GM18867 (cell line): Measurements from ENCODE around the gene G0S2.

ENCODE experiments used
- ATAC-seq: cut with Tn5 transposase; IDR thresholded peaks from one replicate; pipeline ENCODE4 v1.9.1; 2021; ENCODE audit warnings: mild to moderate bottlenecking, moderate library complexity; ENCODE audit not compliant: unreplicated experiment

Gene G0S2, protein sequence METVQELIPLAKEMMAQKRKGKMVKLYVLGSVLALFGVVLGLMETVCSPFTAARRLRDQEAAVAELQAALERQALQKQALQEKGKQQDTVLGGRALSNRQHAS

DNA sequence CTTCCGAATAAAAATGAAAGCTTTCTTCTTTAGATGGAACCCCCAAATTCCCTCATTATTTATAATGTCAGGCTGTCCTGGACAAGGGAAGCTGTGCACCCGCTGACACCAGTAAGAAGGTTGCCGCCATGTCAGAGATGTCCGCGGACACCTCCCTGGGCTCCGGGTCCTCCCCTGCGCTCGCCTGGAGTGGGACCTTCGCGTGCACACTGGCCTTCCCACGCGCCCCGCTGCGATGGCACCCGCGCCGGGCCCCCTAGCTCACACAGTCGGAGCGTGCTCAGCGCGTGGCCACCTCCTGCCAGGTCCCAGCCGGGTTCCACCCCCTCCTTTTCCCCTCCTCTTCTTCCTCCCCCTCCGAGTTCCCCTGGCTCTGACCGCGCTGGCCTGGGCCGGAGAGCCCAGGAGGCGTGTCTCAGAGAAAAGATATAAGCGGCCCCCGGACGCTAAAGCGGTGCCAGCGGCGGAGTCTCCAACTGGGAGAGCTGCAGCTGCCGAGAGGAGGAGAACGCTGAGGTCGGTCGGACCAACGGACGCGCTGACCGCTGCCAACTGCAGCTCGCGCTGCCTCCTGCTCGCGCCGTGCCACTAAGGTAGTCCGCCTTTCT lies at the start of gene G0S2:
TSS of gene G0S2 (plus strand) at position 456 of the 608 bp plus-strand sequence. CDS start 273 bp downstream, outside the sequence.
- ATAC-seq: no peak

DNA sequence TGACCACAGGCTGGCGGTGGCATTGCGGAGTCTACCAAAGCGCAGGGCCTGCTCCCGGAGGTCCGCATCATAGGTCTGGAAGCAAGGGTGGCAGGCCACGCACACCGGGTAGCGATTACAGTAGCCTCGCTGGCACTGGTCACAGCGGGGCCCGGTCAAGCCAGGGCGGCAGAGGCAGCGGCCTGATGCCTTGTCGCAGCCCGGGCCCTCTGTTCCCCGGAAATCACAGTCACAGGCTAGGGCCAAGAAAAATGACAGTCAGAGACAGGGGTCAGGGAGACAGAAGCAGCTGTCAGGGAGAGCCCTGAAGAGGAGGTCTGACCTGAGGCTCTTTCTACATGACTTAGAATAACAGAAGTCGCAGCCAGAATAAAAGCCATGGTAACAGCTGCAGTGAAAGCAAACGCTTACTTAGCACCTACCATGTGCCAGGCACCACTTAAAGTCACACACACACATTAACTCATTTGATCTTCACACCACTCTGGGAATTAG lies 49.4 kb upstream of the G0S2 start:
- no peak for ATAC-seq

DNA sequence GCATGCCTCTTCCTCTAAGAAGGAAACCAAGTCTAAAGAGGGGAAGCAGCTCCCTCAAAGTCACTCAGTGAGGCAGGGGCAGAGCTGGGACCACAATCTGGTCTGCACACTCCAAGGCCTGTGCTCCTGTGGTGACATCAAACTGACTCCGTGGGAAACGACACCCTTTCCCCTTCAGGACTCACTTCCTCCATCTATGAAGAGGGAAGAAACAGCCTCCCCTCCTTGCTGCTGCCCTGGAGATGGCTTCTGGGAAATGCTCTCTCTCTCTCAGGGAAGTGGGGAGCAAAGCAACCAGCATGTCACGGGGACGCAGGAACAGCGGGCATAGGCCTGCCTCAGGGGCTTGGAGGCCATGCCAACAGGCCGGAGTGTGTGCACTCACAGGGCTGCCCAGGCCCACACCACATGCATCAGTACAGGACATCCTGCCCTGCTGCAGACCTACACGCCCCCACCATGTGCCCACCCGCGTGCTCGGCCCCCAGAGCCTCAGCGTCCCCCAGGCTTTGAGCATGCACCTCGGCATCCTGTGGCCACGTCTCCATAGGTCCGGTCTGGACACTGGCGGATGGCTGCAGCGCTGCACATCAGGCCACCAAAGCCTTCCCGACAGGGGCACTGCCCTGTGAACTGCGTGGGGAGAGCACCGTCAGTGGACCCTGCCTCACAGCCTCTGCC lies 48.7 kb upstream of the G0S2 start:
- no peak for ATAC-seq

DNA sequence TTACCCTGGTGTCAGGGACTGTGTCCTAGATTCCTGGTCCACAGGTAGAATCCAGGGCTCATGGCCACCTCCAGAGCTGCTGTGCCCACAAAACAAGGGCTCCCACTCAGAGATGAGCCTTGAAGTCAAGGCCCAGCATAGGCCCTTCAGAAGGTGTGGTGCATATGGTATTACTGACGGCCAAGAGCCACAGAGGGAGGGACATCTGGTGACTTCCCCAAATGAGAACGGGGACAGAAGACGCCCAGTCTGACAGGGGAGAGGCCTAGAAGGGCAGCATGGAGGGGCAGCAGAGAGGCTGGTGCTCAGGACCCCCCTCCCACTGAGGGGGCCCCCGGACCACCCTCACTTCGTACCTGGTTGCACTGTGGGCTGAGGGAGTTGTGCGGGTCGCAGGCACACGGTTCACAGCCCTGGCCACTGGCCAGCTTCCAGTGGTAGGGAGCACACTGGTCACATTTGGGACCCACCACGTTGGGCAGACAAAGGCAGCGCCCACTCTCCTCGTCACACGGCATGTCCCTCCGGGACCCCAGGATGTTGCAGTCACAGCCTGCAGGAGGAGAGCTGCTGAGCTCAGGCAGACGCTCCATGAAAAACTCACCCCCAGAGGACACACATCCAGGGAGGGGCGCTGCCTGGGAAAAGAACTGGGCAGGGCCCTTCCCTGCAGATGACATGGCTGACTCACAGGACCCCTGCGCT lies 48.0 kb upstream of the G0S2 start:
- ATAC-seq: peak; percentile 19

DNA sequence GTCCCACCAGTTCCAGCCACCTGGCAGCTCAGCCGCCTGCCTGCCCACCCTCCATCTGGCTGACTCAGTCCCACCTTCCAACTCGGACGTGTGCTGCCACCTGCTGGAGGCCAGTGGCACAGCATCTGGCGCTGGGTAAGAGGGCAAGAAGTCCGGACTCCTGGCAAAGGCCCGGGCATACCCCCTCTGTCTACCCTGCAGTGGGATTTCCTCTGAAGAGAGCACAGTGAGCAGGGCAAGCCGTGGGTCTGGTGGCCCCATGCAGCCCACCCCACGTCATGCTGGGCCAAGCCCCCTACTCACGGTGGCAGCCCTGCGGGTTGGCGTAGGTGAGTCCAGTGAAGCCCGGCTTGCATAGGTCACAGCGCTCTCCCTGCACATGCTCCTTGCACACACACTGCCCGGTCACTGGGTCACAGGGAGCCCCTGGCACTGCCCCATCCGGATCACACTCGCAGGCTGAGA lies 47.4 kb upstream of the G0S2 start:
- peak; percentile 86 for ATAC-seq

DNA sequence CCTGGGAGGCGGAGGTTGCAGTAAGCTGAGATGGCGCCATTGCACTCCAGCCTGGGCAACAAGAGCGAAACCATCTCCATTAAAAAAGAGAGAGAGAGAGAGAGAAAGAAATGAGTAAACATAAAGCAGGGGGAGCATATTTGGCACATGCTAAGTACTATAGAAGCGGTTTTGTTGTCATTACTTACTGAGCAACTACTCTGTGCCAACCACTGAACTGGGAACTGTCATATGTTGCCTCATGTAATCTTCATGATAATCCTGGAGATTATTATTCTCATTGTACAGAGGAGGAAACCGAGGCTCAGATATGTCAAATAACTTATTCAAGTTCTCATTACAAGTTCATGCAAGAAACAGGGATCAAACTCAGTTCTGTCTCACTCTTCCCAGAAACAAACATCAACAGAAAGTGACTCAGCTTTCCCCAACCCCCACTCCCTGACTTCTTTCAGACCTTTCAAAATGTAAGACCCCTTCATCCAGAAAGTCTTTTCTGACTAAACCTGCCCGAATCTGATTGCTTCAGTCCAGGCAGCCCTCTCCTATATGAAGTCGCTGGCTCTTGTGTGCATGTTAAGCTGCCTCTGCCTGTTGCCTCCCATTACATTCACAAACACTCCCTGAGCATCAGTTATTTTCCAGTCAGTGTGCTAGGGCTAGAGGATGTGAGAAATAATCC lies 46.5 kb upstream of the G0S2 start:
- no peak for ATAC-seq

DNA sequence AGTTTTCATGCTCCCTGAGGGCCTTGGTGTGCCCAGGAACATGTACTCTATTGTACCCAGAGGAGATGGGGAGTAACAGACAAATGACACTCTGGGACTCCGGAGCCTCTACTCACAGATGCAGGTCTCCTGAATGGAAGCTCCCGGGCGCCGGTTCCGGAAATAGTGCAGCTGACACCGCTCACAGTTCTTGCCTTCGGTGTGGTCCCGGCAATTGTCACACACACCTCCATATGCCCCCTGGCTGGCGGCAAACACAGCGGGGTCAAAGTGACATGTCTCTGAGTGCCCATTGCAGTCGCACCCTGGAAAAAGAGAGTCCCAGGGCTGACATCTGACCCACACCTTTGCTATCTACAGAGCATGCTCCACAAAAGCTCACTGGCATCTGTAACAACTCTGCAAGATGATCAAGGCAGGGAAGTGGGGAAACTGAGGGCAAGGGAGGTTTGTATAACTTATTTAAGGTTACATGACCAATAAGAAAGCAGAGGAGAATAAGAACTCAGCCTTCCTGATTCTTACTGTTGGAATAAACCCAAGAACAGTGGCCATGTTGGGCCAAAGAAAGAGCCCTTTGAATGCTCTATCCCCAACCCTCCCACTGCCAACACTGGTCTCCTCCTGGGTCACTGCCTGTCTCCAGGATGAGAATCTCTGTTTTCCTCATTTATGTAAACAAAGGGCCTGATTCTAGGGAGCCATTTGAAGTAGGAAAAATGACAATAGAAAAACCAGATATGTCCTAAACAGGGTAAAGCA lies 45.4 kb upstream of the G0S2 start:
- ATAC-seq: no peak

DNA sequence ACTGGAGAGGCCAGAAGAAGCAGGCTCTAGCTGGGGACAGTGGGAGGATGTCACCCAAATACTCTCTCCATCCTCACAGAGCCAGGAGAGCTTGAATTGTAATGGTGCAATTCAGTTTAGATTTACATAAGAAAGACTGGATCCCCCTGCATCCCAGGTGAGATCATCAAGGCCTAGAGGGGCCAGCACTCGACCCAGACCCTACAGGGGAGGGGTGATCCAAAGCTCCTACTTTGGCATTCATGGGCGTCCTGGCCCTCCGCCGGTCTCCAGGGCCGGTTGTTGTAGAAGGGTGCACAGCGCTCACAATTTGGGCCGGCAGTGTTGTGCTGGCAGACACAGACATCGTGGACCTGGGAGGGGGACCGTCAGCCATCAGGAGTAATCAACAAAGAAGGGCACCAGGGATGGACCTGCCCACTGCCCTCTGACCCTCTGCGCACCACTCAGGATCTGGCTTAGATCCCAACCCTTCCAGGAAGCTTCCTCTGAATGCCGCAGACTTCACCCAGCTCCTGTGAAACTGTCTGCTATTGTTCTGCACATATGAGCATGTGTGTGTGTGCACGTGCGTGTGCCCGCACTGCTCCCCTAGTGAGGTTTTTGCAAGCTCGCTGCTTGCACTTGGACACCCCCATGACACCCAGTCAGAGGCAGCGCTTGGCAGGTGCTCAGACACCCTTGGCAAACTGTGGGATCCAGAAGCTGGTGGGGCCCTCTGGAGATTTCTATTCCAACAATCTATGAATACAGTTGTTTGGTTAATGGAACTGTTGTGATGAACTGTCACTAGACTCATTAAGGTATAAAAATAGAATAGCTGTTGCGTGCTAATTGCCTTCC lies 44.6 kb upstream of the G0S2 start:
- ATAC-seq: no peak

DNA sequence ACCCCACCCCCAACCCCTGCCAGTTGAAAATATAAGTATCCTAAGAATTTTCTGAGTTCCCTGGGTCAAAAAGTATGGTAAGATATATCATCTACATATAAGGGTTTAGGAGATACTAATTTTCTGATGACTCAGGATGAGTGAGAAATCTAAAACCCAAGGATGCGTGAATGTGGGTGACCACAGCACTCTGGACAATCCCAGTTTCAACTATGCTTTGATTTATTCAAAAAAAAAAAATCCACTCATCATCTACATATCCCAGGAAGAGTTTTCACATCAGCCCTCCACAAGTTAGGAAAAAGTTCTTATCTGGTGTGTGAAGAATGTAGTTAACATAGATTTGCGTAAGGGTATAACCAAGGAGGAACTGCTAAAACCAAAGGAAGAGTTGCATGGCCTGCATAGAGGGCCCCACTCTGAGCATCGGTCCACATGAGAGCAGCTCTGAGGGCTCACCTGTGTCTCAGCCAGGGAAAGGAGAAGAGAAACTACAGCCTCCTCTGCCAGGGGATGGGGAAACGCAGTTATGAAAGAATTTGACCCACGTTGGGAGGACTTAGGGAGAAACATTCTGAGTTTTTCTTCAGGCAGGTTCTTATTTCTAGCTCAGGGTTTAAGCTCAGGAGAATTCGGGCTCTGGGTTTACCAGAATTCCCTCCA lies 41.7 kb upstream of the G0S2 start:
- no peak for ATAC-seq

DNA sequence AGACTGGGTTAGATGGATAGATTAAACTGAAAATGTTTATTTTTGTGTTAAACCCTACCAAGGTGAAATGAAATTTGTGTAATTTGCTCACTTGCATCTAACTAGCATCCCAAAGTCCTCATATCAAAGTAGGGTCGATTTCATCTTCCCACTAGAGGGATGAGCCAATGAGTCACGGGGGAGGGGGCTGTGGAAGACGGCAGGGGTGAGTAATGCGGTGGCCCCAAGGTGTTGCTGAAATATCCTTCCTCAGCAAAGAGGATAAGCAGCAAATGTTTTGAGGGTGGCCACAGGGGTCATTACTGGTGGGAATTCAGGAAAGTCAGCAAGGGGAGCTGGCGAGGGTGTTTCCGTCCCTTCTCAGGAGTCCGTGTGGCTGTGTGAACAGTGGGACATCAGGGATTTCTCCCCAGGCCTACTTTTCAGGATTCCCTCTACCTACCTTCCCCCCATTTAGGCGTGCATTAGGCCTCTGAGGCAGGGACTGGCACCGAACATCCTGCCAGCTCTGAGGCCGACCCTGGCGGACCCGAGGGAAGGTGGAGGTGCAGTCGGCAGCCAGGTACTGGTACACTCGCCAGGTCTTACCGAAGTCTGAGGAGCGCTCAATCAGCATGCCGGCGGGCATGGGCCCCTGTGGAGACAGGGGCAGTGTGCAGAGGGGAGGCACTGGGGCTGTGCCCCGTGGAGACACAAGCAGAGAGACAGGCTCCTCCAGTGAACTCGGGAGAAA lies 41.0 kb upstream of the G0S2 start:
- no peak for ATAC-seq

DNA sequence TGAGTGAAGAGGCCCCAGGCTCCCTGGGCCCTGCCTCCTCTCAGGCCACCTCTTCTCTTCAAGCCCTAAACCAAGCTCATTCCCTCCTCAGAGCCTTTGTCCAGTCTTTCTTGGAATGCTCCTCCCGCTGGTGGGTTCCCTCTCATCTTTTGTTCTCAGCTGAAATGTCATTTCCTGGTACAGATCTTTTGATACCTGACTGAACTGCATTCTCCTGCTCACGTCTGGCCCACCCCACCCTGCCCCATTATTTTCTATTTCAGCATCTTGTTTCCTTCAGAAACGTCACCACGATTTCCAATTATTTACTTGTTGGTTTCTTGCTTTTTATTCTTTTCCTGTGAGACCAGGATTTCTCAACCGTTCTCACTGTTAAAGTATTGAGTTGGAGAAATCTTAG lies 39.4 kb upstream of the G0S2 start:
- no peak for ATAC-seq

DNA sequence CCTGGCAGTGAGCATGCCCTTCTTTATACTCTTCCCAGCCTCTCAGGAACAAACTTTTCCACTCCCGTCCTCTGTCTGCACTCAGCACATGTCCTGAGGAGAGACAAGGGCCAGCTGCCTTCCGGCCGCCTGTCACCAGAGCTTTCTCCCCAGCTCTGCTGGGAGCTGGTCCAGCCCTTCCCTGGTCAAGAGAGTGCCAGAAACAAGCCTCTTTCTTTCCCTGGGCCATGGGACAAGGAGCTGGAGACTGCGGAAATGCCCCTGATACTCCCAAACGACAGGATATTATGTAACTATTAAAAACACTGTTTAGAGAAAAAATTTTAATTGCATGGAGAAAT lies 33.4 kb upstream of the G0S2 start:
- no peak for ATAC-seq

DNA sequence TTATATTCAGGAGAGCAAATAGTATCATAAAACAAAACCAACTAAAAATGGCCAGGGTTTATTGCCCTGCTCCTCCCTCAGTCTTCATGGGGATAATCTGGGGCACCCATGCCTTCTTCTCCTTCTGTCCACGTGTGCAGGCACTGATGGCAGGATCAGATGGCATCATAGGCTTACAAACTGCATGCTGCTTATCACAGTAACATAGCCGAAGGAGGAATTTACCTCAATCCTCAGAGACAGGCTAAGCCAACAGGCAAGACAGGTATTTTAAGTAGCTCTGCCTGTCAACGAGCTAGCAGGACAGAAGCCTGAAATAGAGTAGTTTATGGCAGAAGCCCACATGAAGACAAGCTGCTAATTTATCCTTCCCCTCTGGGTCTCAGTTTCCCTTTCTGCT lies 32.4 kb upstream of the G0S2 start:
- no peak for ATAC-seq

DNA sequence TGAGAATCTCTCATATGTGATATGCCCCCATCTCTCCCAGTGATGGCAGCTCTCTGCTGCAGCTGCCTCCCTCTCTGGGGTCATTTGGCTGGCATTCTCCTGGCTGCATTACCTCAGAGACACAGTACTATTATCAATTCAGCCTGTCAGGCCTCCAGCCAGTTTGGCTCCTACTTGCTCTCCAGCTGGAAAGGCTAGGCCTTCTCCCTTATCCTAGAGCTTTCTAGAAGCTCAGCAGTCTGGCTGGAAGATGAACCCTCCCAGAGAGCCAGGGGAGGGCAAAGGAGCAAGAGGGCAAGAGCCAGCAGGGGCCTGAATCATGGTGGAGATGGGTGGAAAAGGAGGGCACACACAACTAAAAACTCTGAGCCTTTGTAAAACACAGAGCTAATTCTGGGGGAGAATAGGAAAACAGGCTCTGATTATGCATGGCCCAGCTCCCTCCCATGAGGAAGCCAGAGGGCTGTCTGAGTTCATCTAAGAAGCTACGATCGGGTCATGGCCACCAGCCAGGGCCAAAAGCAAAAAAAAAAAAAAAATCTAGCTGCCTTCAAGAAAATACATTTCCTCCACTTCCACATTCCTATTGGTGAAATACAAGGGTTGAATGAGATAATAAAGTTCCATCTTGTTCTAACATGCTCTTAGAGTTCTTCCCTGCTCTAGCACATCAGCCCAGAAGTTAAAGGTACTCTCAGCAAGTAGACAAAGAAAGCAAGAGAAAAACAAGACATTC lies 31.8 kb upstream of the G0S2 start:
- no peak for ATAC-seq

DNA sequence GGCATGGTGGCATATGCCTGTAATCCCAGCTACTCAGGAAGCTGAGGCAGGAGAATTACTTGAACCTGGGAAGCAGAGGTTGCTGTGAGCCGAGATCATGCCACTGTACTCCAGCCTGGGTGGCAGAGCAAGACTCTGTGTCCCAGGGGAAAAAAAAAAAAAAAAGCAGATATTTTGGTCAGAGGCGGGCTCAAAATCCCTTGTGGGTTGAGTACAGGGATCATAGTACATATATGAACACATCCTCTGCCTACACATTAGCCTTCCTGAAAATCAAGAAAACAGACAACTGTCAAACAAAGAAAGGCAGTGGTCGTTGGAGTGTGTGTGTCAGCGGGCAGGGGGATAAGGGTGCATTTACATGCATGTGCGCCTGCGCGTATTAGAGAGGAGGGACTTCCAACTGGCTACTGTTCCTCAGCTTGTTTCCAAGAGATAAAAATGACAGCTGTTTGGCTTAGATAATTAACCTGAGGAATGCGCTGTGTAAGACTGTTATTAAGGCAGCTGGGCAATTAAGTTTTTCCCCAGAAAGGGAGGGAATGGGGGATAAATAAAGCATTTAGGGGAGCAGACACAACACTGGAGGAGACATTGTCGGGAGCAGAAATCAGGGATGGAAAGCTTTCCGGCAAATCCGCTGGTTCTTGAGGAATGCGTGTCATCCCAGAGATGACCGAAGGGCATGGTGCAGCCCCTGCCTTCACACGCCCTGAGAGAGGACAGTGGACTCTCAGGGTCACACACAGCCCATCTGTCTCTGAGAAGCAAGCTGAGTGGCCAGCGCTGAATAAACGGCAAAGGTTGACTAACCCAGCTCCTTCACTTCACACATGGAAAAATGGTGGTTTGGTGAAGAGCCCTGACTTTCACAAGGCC lies 29.4 kb upstream of the G0S2 start:
- ATAC-seq: no peak

DNA sequence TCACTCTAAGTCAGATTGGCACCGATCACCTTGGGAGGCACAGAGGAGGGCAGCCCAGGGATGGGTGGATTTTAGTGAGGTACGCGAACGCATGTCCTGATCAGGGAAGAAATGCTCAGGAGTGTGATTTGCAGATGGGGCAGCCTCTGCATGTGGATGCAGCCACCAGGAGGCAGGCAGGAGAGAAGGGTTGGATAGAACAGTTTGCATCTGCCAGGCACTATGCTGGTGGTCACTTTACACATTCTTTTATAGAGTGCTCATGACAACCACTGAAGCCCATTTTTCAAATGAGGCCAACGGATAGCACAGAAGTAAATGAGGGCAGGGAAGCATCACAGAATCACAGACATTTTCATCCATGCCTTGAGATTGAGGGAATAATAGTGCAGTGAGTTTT lies 28.7 kb upstream of the G0S2 start:
- ATAC-seq: no peak

DNA sequence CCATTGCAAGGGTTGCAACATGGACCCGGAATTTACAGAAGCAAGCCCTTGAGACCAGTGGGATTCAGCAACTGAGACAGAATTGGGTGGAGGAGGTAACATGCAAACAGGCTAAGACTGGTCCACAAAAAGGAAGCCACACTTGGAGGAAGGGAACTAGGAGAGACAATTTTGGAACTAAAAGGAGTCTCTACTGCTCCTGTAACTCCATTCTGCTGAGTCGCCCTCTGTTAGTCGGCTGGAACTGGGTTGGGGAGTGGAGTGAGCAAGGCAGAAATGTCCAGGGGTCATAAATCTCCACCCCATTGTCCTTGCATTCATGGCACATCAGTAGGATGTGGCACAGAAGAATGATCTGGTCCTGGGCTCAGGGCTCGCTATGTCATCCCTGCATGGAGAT lies 28.1 kb upstream of the G0S2 start:
- no peak for ATAC-seq
